ENCODE data around the gene C1orf159.

- TF ChIP-seq CTCF (IDR thresholded peaks at IDR 0.05) = no peak
- no peak for TF ChIP-seq POLR2A (IDR thresholded peaks at IDR 0.05)
Observed at GRCh38 chr1:1160281-1160930, 44.5 kb upstream of the C1orf159 start.

All from testis (tissue), 2 donors.